Inferior parietal cortex (tissue), 1 donor: Measurements from ENCODE around the gene LACRT.
"Not testable (repeated sequence)": the region's sequence is repeated elsewhere in the genome, so short reads cannot be mapped to it uniquely, and the experiment has no call there.

Experiments
- DNase-seq: peaks from one replicate; pipeline ENCODE4 v3.0.0-alpha.2; 2016; ENCODE audit errors: extremely low spot score

Gene LACRT, protein sequence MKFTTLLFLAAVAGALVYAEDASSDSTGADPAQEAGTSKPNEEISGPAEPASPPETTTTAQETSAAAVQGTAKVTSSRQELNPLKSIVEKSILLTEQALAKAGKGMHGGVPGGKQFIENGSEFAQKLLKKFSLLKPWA

DNA sequence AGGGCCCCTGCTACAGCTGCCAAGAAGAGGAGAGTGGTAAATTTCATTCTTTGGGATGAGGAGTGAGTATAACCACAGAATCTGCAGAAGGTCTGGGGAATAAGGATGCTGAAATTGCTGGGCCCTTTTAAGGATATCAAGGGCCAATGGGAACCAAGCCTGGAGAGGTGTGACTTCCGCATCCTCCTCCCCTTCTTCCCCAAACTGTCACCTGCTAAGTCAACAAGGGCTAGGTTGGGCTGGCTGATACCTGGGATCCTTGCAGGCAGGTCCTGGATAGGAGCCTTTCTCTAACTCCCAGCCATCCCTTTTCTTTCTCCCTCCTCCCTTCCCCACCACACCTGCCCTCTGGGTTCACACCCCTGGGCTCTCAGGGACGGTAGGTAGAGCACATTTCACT lies at the start of gene LACRT:
Gene LACRT (minus strand): TSS at position 101 of the 400 bp plus-strand sequence. CDS start 54 bp downstream, at position 47.
- DNase-seq, result no peak

DNA sequence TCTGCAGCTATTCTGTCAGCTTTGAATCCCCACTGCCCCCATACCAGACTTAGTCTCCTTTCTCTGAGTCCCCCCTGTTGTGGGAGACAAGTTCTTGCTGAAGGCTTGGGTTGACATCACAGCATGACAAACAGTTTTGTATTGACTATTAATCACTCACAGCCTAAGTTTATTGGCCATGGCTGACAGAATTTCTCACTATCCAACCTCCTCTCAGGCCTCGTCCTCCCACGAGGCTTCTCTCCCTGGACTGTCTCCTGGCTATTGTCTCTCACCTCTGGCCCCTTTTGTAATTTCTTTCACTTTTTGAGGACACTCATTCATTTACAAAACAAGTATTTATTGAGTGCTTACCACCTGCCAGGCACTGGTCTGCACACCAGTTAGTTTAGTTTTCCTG lies 48.7 kb upstream of the LACRT start:
- no peak for DNase-seq

DNA sequence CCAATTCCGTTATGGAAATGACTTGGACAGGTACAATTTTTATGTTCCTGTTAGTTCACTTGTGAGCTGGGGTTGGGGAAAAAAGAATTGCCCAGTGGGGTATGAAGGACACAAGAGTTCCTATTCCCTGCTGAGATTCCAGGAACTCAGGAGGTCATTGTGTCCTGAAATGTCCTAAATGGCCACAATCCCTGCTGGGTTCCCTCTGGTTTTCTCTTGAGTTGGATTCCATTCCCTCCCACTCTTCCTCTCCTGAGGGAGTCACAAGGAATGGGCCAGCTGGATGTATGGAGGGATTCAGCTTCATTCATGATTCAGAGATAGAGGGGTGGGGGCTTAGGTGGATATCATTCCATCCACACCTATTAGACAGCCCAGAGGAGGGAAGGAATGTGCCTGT lies 48.0 kb upstream of the LACRT start:
- no peak for DNase-seq

DNA sequence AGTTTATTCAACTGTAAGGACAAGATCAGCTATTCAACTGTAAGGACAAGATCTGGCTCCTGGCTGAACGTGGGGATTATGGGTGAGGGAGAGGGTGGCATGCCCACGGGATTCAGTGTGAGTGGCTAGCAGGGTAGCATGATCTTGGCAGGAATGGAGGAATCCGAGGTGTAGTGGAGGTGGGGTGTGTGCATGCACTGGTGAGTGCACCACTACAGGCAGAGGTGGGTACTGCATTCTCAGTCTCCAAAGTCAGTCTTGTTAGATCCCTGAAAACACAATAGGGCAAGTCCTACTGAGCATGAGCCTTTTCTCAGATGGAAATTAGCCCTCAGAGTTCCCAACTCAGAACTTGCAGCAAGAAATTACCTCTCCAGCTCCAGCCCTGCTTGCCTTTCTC lies 45.7 kb upstream of the LACRT start:
- DNase-seq, result no peak

DNA sequence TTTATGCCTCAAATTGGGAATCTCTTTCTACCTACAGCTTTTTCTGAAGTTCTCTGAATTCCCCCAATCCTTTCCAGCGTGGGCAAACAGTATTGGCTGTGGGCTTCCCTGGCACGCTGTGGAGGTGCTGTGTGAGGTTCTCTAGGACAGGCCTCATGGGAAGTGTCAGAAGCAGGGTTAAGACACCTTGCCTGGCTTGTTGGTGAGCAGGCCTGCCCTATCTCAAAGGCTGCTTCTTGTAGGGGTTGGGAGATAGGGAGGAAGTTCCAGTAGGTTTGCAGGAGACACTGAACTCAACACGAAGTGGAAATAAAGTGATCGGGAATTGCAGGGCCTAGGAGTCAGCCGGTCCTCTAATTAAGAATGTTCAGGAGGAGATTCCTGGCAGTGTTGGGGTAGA lies 43.4 kb upstream of the LACRT start:
- DNase-seq, result no peak

DNA sequence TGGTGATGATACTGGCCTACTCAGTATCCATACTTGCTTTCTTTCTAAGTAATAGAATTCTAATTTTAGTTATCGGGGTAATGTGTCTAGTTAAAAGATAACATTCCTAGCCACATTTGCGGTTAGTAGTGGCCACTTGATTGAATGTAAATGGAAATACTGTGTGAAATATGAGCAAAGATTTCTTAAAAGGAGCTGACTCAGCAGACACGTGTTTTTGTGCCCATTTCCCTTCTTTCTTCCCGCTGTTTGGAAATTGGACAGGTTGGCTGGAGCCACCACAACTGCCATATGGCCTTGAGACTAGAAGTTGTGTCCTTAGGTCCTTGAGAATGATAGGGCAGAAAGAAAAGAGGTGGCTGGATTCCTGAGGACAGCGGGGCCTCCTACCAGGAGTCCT lies 33.2 kb upstream of the LACRT start:
- DNase-seq, result no peak

DNA sequence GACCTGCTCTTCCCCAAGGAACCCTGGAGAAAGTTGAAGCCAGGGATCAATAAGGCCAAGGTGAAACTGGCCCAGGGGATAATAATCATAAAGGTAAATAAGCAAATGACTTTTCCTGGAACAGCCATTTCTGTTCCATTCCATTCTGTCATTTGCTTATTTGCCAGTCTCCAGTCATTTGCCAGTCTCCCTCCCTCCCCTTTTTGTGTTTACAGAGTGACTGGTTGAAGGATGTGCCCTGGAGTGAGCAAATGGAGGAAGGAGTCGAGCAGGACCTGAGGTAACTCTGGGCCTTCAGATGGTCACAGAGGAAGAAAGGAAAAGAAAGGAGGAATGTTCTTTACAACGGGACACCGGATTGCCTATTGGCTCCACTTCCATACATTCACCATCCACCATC lies 31.3 kb upstream of the LACRT start:
- no peak for DNase-seq

DNA sequence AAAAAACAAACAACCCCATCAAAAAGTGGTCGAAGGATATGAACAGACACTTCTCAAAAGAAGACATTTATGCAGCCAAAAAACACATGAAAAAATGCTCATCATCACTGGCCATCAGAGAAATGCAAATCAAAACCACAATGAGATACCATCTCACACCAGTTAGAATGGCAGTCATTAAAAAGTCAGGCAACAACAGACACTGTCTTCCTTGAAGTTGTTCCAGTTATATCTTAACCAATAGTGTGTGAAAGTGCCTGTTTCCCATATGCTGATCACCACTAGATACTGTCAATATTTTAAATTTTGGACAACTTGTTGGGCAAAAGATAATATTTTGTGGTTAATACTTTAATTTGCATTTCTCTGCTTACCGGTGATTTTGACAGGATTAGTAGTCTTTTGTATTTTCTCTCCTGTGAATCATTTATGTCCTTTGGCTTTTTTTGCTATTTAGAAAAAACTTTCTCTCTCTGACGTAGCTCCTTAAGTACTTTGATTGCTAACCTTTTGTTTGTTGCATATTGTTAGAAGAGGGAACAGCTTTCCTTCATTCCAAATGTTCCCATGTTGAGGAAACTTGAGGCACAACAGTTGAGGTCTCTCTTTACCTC lies 30.4 kb upstream of the LACRT start:
- DNase-seq, result not testable (repeated sequence)

DNA sequence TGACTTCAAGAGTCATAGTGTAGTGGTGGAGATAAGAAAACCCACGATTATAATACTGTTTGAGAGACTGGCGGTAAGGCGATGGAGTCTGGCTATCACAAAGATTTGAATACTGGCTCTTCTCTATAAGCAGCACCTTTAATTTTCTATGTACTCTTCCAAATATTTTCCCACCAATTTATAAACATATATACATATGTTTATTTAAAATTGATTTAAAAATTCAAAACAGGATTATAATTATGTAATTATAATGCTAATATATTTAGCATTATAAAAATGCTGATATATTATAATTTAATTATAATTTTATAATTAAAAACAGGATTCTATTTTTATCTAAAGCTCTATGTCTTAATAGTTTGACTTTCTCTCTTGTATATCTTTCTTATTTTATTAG lies 28.9 kb upstream of the LACRT start:
- DNase-seq, result no peak

DNA sequence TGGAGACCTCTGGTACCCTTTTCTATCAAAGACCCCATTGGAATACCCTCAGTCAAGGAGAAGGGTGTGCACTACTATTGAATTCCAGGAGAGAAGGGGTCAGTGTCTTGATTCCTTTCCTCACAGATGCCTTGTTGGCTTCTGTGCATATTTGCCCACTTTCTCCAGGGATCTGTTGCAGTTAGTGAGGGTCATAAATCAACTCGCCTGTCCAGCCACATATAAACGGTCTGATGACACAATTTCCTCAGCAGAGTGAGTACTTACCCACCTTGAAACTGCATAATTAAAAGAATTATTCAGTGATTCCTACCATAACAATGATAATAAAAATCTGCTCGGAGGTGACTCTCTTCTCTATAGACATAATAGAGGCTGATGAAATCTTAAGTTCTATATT lies 27.3 kb upstream of the LACRT start:
- DNase-seq, result no peak

DNA sequence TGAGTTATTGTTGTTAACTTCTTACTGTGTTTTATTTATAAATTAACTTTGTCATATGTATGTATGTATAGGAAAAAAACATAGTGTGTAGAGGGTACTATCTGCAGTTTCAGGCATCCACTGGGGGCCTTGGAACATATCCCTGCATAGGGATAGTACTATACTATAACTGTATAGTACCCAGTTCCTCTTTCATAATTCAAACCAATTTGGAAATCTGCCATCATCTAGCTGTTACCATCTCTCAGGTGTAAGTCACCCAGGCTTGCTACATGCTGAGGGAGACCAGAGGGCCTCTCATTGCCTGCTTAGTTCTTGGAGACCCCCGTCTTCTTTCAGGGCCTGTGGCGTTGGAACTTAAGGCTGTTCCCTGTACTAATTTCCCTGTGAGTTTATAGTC lies 26.4 kb upstream of the LACRT start:
- no peak for DNase-seq

DNA sequence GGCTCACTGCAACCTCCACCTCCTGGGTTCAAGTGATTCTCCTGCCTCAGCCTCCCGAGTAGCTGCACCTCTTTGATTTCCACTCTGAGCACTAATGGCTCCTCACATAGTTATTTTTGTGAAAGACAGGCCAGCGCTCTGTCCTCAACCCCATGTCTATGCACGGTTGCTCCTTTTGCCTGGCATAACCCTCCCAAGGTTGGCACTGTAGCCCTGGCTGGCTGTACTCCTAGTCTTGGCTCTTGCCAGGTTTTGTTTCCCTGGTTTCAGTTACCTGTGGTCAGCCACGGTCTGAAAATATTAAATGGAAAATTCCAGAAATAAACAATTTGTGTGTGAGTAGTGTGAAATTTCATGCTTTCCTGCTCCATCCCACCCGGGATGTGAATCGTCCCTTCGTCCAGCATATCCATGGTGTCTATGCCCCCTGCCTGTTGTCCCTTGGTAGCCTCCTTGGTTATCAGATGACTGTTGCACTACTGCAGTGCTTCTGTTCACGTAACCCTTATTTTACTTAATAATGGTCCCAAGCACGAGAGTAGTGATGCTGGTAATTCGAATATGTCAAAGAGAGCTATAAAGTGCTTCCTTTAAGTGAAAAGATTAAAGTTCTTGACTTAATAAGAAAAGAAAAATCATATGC lies 25.7 kb upstream of the LACRT start:
- DNase-seq, result no peak

DNA sequence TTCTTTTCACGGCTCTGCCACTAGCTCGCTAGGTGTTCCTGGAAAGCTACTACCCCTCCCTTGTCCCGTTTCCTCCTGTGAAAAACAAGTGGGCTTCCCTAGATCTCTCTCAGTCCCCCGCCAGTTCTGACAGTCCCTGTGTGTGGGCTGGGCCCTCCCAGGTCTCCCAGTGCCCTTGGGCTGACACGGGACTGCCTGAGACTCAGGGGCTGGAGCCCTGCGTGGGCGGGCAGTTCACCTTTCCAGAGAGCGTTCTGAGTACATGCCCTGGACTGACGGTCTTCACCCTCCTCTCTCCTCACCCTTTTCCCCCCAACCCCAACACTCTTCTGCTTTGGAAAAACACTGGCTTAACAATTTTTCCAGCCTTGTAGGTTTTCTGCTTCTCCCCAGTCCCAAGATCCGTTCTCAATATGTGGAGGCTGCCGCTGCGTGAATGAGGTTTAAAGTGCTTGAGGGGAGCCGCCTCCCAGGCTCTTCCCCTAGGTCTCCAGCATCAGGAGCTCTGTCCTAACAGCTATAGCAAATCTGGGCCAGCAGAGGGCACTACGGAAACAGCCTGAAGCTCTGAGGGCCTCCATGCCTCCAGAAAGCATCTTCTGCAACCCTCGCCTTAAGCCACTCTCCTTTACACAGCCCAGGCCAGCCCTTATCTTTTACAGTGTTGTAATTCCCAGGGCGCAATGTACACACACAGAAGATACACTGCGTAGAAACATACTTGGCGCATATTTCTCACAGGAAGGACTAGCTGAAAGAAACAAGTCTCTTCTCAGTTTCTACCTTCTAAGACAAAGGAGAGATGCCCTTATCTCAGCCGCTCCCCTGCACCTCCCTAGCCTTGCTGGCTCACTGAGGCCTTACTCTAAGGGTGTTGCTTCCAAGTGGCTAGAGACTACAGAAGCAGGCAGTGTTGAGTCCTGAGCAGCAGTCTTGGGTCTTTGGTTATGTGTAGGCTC lies 23.9 kb upstream of the LACRT start:
- DNase-seq, result no peak

DNA sequence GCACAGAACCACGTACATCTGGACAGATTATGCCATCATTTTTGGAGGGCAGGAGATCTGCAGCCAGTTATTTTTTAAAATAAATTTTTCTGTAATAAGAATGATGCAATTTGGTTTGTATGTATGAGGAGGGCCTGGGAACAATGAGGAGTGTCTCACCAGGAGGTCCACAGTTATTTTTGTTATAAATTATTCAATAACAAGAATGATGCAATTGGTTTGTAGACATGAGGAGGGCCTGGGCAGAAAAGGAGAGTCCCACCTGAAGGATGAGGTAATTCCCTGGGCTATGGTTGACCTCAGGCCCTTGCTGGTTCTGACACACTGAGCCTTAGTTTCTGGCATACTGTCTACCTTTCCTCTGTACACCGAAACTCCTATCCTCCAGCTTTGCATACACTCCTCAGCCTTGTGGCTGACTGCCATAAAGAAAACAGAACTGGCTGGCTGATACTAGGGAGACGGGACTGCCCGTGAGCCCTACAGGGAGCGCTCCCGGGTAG lies 22.5 kb upstream of the LACRT start:
- no peak for DNase-seq

DNA sequence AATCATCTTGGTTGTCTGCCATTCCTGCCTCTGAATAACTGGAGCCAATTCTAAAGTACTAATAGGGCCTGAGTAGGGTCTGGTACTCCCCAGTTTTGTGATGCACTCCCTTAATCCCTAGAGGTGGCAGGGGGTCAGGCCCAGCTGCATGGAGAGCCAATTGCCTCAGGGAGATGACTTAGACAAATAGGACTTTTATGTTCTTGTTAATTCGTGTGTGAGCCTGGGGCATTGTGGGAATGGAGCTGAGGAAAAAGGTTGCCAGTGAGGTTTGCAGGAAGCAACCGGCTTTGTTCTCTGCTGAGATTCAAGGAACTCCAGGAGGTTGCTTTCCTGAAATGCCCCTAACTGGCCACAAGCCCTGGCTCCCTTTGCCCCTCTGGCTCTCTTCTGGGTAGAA lies 20.2 kb upstream of the LACRT start:
- DNase-seq, result no peak

DNA sequence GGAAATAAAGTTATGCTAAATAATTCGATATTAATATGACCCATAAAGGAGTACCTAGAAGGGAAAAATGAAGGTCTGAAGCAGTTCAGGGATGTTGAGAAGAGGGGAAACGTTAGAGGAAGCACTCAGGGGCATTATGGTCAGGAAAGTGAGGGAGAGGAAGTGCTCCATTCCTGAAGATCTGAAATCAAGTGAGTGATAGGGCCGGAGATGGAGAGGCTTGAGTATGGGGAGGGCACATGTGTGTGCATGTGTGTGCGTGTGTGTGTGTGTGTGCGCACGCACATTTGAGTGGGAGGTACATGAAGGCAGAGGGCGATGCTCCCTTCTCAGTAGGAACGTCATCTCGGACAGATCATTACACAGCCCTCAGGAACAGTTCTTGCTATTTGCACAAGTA lies 18.3 kb upstream of the LACRT start:
- DNase-seq, result no peak

DNA sequence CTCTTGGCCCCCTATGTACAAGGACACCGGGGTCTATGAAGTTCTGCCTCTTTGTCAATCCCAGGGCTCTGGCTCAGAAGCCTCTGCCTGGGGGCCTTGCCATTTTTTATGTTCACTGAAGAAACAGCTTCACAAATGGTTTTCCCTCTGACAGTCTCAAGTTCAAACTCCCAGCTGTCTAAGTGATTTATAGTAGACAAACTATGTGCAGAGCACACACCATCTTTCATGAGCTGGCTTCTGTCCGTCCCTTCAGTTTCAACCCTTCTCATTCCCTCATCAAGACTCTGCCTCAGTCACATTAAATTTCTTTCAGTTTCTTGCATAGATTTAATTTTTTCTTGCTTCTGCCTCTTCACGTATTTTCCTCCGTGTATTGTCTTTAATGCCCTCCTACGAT lies 16.2 kb upstream of the LACRT start:
- no peak for DNase-seq

DNA sequence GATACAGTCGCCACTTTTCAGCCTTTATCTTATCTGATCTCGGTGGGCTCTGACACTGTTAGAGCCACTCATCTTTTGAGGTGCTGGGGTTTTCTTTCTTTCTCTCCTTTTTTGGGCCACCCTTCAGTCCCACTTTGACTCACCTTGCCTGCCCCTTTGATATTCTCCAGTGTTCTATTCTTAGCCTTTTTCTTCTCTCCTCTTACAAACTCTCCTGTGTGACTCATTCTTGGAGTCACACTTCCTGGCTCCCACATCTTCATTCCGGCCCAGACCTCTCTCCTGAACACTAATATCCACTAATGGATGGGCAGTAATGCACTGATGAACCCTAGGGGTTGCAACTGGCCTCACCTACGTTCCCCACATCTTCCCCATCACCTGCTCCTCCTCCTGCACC lies 15.7 kb upstream of the LACRT start:
- DNase-seq, result no peak

DNA sequence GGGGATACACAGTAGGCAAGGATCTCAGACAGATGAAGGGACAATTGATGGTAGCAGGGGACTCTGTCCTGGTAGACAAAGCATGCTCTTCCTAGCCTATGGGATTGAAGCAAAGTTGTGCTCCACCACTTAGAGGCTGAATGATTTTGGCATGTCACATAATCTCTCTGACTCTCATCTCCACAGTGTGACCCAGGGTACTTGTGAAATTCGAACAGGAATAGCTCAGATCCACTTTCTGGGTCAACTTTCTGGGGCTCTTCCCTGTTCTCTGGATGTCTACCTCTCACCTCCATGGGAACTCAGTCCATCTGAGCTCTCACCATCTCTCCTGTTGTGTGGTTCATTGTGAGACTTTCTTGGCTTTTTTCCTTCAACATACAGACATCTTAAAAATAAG lies 15.1 kb upstream of the LACRT start:
- no peak for DNase-seq

DNA sequence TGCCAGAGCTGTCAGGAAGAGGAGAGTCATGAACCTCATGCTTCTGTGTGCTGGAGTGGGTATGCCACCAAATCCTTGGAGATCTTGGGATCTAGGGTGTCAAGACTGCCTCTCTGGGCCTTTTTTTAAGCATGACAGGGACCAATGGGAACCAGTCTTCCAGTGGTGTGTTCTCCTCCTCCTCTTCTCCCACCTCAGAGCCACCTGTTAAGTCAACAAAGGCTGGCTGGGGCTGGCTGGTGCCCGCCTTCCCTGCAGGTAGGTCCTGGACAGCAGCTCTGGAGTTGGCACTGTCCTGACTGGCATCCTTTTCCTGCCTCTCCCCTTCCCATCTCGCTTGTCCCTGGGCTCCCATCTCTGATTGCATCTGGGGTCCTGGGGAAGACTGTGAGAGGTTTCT lies 13.6 kb upstream of the LACRT start, which contains the start of gene DCD:
Gene DCD (minus strand): TSS at position 101 of the 400 bp plus-strand sequence. CDS start 62 bp downstream, at position 39.
- DNase-seq, result no peak

DNA sequence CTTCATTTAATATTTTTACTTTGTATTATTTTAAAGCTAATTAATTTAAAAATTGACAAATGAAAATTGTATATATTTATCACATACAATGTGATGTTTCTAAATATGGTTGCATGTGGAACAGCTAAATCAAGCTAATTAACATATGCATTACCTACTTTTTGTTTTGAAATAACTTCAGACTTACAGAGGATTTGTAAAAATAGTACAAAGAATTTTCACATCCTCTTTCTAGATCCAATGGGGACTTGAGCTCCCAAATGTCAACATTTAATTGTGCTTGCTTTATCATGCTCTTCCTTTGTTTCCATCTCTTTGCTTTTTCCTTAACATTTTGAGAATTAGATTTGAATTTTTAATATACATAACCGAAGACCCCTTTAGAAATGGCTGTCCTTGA lies 6.9 kb upstream of the LACRT start:
- DNase-seq, result no peak

DNA sequence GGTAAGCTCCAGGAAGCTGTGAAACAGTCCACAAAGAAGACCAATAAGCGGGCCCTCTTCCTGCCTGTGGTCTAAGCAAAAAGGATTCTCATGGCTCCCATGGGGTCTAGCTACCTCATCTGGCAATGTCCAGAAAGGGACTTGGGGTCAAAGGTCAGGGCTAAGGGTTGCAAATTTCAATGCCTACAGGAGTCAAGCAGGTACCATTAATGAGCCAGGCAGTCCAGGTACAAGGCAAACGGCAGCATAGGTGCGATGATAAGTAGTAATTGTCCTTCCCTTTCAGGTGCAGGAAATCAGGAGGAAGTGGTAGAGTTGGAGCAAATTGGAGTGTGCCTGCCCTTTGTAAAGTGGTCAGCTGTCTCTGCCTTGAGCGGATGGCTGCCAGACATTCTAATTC lies 6.4 kb upstream of the LACRT start:
- DNase-seq, result no peak
